ENCODE results near the gene TBC1D5. TPM values are rescaled to one million over a fixed set of nuclear protein-coding genes. Genes with fewer than 3 reads are reported as not detected.

The TBC1D5 gene
- total and polyA plus RNA-seq, 2 of the 4 experiments (the other 2 are of a cell fraction) = 16.4 to 57.0 TPM

DNA sequence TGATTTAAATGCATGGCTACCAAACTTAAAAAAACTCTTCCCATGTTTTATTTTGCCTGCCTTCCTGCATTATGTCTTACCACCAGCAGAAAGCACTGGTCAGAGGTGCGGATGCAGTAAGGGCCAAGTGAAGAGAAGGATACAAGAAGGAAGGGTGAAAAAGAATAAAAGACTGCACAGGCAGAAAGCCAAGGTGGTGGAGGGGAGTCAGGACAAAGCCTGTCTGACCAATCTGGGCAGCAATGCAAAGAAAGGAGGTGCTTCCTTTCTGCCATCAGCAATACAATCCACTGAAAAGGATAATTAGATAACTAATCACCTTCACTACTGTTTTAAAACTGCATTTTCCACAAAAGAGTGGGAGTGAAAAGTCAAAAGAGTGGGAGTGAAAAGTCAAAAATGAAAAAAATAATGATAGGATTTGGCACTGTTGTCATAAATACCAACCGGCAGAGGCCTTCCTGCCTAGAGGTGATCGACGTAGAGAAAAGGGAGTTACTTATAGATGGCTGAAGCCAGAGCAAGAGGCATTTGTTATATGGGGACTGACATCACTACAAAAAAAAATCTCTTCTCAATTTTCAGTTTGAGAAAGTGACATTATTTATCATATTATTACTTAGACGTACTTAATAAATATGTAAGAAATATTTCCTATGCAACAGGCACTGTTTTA is 385.3 kb downstream of the TBC1D5 start:
- no peak overlapping the region for H2BK5ac ChIP-seq (ENCODE audit: low read depth, low read length, poor library complexity, severe bottlenecking)
- dilution Hi-C loops (cut with HindIII; ENCODE audit: low sequenced_read_pairs, unreplicated experiment) (no loop called here), intact Hi-C loops (cut with micrococcal nuclease) (no loop called here), in situ Hi-C loops (cut with MboI; ENCODE audit: low sequenced_read_pairs) (no loop called here)
- no peak overlapping the region for H4K91ac ChIP-seq (ENCODE audit: insufficient read depth, low read depth, low read length)
- no peak overlapping the region for H2AK5ac ChIP-seq (ENCODE audit: low read depth, low read length)
- no peak overlapping the region for H2AFZ ChIP-seq (replicated peaks; ENCODE audit: low read length, poor library complexity)
- no peak overlapping the region for H3K23ac ChIP-seq (ENCODE audit: low read depth, low read length)
- H3K79me1 ChIP-seq (ENCODE audit: low read depth in 1 of 2, low read length in 2 of 2) = no peaks in the 10 kb centered on the region
- H3K18ac ChIP-seq (ENCODE audit: low read depth, low read length) = no peak overlapping the region
- H3K27ac ChIP-seq (ENCODE audit: insufficient read depth, low read length) = no peak overlapping the region
- H3K14ac ChIP-seq (replicated peaks; ENCODE audit: low read depth, low read length) = no peak overlapping the region
- TF ChIP-seq NFE2L2 (IDR thresholded peaks at IDR 0.05; ENCODE audit: low read depth, low read length) = no peak
- no peak for TF ChIP-seq MAZ (IDR thresholded peaks at IDR 0.05; ENCODE audit: borderline replicate concordance, low read depth, low read length)
- TF ChIP-seq SMC3 (IDR thresholded peaks at IDR 0.05; ENCODE audit: low read depth, low read length) = no peak
- no peak for TF ChIP-seq BHLHE40 (IDR thresholded peaks at IDR 0.05; ENCODE audit: low read depth, low read length)
- no peak for TF ChIP-seq MXI1 (IDR thresholded peaks at IDR 0.05; ENCODE audit: borderline replicate concordance, low read depth, low read length)
- no peak for TF ChIP-seq MAFK (IDR thresholded peaks at IDR 0.05; ENCODE audit: low read depth, low read length)
- TF ChIP-seq POLR2A (IDR thresholded peaks at IDR 0.05; ENCODE audit: low read depth, low read length) = no peak
- no peak for TF ChIP-seq CHD1 (IDR thresholded peaks at IDR 0.05; ENCODE audit: low read depth, low read length)
- no peak for TF ChIP-seq FOS (IDR thresholded peaks at IDR 0.05; ENCODE audit: low read depth, low read length)
- no peak for TF ChIP-seq RAD21 (IDR thresholded peaks at IDR 0.05; ENCODE audit: low read length)
- TF ChIP-seq RCOR1 (IDR thresholded peaks at IDR 0.05; ENCODE audit: insufficient replicate concordance, low read length) = no peak
- no peak for TF ChIP-seq CEBPB (IDR thresholded peaks at IDR 0.05; ENCODE audit: low read depth, low read length)
- TF ChIP-seq, protein P1, sequence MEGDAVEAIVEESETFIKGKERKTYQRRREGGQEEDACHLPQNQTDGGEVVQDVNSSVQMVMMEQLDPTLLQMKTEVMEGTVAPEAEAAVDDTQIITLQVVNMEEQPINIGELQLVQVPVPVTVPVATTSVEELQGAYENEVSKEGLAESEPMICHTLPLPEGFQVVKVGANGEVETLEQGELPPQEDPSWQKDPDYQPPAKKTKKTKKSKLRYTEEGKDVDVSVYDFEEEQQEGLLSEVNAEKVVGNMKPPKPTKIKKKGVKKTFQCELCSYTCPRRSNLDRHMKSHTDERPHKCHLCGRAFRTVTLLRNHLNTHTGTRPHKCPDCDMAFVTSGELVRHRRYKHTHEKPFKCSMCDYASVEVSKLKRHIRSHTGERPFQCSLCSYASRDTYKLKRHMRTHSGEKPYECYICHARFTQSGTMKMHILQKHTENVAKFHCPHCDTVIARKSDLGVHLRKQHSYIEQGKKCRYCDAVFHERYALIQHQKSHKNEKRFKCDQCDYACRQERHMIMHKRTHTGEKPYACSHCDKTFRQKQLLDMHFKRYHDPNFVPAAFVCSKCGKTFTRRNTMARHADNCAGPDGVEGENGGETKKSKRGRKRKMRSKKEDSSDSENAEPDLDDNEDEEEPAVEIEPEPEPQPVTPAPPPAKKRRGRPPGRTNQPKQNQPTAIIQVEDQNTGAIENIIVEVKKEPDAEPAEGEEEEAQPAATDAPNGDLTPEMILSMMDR (conservative IDR thresholded peaks at IDR 0.05; ENCODE audit: low read depth, low read length) = no peak
- TF ChIP-seq RFX5 (IDR thresholded peaks at IDR 0.05; ENCODE audit: low read depth, low read length) = no peak
- TF ChIP-seq, protein P2, sequence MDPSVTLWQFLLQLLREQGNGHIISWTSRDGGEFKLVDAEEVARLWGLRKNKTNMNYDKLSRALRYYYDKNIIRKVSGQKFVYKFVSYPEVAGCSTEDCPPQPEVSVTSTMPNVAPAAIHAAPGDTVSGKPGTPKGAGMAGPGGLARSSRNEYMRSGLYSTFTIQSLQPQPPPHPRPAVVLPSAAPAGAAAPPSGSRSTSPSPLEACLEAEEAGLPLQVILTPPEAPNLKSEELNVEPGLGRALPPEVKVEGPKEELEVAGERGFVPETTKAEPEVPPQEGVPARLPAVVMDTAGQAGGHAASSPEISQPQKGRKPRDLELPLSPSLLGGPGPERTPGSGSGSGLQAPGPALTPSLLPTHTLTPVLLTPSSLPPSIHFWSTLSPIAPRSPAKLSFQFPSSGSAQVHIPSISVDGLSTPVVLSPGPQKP (IDR thresholded peaks at IDR 0.05; ENCODE audit: borderline replicate concordance, low read depth, low read length) = no peak
- TF ChIP-seq, protein P3, sequence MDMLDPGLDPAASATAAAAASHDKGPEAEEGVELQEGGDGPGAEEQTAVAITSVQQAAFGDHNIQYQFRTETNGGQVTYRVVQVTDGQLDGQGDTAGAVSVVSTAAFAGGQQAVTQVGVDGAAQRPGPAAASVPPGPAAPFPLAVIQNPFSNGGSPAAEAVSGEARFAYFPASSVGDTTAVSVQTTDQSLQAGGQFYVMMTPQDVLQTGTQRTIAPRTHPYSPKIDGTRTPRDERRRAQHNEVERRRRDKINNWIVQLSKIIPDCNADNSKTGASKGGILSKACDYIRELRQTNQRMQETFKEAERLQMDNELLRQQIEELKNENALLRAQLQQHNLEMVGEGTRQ (IDR thresholded peaks at IDR 0.05; ENCODE audit: low read depth, low read length) = no peak
- H4K5ac ChIP-seq (ENCODE audit: low read depth, low read length) = no peak overlapping the region
- ChIA-PET POLR2A (ENCODE audit: unreplicated experiment) (no interaction called here), CTCF (no interaction called here)
- H3K4me2 ChIP-seq (ENCODE audit: low read depth, low read length) = no peak overlapping the region
- no peak overlapping the region for H3K4ac ChIP-seq (ENCODE audit: low read depth, low read length)
- H3K9me3 ChIP-seq (ENCODE audit: control insufficient read depth, insufficient read depth, low read length) = no peaks in the 10 kb centered on the region
- H2BK15ac ChIP-seq (ENCODE audit: low read depth, low read length) = no peak overlapping the region
- H2BK20ac ChIP-seq (ENCODE audit: low read depth, low read length) = no peak overlapping the region
- no peaks in the 10 kb centered on the region for H3K27me3 ChIP-seq (ENCODE audit: control insufficient read depth, insufficient read depth, low read length)
- BruUV-seq (replicated peaks) = no TSS peak
- WGBS, 2 experiments (ENCODE audit: extremely low coverage in 2 of 2, insufficient read length in 1 of 2) = 60% methylated on average over 1 of the region's 5 CpGs; no CpG with 5 or more reads in 1 of the 2 experiments
- no peak overlapping the region for H2BK120ac ChIP-seq (ENCODE audit: low read depth, low read length)
- no peaks in the 10 kb centered on the region for H3K9me1 ChIP-seq (ENCODE audit: insufficient read depth, low read length)
- no peak for ATAC-seq (ENCODE audit: low read depth)
- H3K56ac ChIP-seq (ENCODE audit: extremely low read depth, insufficient read depth, low read length) = no peak overlapping the region
- no peaks in the 10 kb centered on the region for H3K4me1 ChIP-seq (ENCODE audit: control insufficient read depth, insufficient read depth, low read length)
- no peaks in the 10 kb centered on the region for H4K20me1 ChIP-seq (ENCODE audit: insufficient read depth, low read length)
- no peak overlapping the region for H3K9ac ChIP-seq (ENCODE audit: low read depth, low read length)
- no peak overlapping the region for H2AK9ac ChIP-seq (replicated peaks; ENCODE audit: low read depth, low read length, poor library complexity)
- no peaks in the 10 kb centered on the region for H3K36me3 ChIP-seq (ENCODE audit: control insufficient read depth, insufficient read depth, low read length)
- no peak overlapping the region for H4K8ac ChIP-seq (ENCODE audit: low read depth in 2 of 2, low read length in 2 of 2)
- H3K4me3 ChIP-seq (ENCODE audit: insufficient read depth, low read depth, low read length) = no peak overlapping the region
- no peak for DNase-seq

Data from IMR-90 (cell line).